Spleen (tissue), 7 donors: ENCODE measurements around the gene C19orf44.

Experiments
- POLR2A ChIP-seq, 3 donors: fragments of 450-650 bp; IDR thresholded peaks; one replicate each; pipeline ENCODE4 v1.5.1; 2017; ENCODE audit warnings: antibody characterized with exemption in 3 of 3, mild to moderate bottlenecking in 1 of 3
- POLR2AphosphoS5 ChIP-seq, 3 donors: sonication (generic); formaldehyde crosslinking; IDR thresholded peaks; one replicate each; pipeline ENCODE4 v1.5.1; 2017; ENCODE audit warnings: antibody characterized with exemption in 3 of 3
- TF ChIP-seq, protein P1 (sequence below), 11 experiments: fragments of 200-600 bp in 7 of 11; fragments of 450-650 bp in 4 of 11; sonication (generic) in 4 of 11; IDR thresholded peaks in 8 of 11; conservative IDR thresholded peaks in 3 of 11; 1 replicate in 7 of 11; 2 replicates in 4 of 11; pipeline versions ENCODE4 v1.4.0 to v1.8.0; 2016 to 2021; ENCODE audit warnings: antibody characterized with exemption in 11 of 11, inconsistent platforms in 4 of 11, mild to moderate bottlenecking in 1 of 11
- donor health status: DM: no; HTN: no; CAD: no; lungs with moderate emphysema.
- donor health status: DM: no; HTN: no; CAD: no.
- donor health status: DM: no; HTN: no; CAD: no.

DNA sequence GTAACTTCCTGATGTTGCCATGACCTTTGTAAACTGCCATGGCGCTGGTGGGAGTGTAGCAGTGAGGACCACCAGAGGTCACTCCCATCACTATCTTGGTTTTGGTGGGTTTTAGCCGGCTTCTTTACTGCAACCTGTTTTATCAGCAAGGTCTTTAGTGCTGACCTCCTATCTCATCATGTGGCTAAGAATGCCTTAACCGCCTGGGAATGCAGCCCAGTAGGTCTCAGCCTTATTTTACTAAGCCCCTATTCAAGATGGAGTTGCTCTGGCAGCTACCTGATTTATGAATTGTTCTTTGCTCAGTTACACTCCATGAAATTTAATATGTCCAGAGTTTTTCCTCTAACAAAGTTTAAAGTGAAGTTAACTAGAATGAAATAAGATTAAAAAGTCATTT, 19.8 kb upstream of the C19orf44 start:
- TF ChIP-seq, protein P1, sequence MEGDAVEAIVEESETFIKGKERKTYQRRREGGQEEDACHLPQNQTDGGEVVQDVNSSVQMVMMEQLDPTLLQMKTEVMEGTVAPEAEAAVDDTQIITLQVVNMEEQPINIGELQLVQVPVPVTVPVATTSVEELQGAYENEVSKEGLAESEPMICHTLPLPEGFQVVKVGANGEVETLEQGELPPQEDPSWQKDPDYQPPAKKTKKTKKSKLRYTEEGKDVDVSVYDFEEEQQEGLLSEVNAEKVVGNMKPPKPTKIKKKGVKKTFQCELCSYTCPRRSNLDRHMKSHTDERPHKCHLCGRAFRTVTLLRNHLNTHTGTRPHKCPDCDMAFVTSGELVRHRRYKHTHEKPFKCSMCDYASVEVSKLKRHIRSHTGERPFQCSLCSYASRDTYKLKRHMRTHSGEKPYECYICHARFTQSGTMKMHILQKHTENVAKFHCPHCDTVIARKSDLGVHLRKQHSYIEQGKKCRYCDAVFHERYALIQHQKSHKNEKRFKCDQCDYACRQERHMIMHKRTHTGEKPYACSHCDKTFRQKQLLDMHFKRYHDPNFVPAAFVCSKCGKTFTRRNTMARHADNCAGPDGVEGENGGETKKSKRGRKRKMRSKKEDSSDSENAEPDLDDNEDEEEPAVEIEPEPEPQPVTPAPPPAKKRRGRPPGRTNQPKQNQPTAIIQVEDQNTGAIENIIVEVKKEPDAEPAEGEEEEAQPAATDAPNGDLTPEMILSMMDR (IDR thresholded peaks at IDR 0.05 in 8 of 11, conservative IDR thresholded peaks at IDR 0.05 in 3 of 11): no peak
- TF ChIP-seq POLR2AphosphoS5 (IDR thresholded peaks at IDR 0.05) (no peak), POLR2A (IDR thresholded peaks at IDR 0.05) (no peak)
